ENCODE measurements around the gene SCGB1C1. TPM values are rescaled to one million over a fixed set of nuclear protein-coding genes. Genes with fewer than 3 reads are reported as not detected.

The SCGB1C1 gene
- total and polyA plus RNA-seq, 10 of the 15 experiments (the other 5 are each of a cell fraction or from before 2014, with no cell fraction given) = not detected

- TF ChIP-seq IRF3 (IDR thresholded peaks at IDR 0.05) (no peak), ATF3 (IDR thresholded peaks at IDR 0.05; ENCODE audit: borderline replicate concordance, extremely low read depth, low read depth, low read length) (peak; percentile 77; the same call in 1 of the 2 replicates), MAX (IDR thresholded peaks at IDR 0.05; ENCODE audit: low read depth, low read length) (0 out of 2 replicates have a peak, but pooled peaks have one; percentile 80), MXI1 (IDR thresholded peaks at IDR 0.05; ENCODE audit: low read depth, low read length) (peak; percentile 61), MLLT1 (IDR thresholded peaks at IDR 0.05) (peak; percentile 68), CBX3 (IDR thresholded peaks at IDR 0.05; ENCODE audit: borderline replicate concordance, low read depth) (no peak), KAT2A (conservative IDR thresholded peaks at IDR 0.05; ENCODE audit: control insufficient read depth, low read depth, low read length) (no peak), RBBP5 (conservative IDR thresholded peaks at IDR 0.05) (no peak), HDGF (IDR thresholded peaks at IDR 0.05) (peak; percentile 94), MTA3 (IDR thresholded peaks at IDR 0.05; ENCODE audit: borderline replicate concordance, low read length) (no peak), BRCA1 (IDR thresholded peaks at IDR 0.05; ENCODE audit: low read depth, low read length) (no peak), REST (IDR thresholded peaks at IDR 0.05; ENCODE audit: low read depth, low read length) (no peak), PRDM15 (CRISPR knock-in tag; IDR thresholded peaks at IDR 0.05) (no peak), E2F8 (IDR thresholded peaks at IDR 0.05; ENCODE audit: low read depth, partially characterized antibody) (peak; percentile 86), YBX1 (IDR thresholded peaks at IDR 0.05) (no peak), POLR2AphosphoS2 (IDR thresholded peaks at IDR 0.05; ENCODE audit: low read depth, low read length) (peak; percentile 94)
These were observed 14.5 kb downstream of the SCGB1C1 start, which contains the start of the genes BET1L and RIC8A (continued) for GRCh38 chr11:207208-207862.
